ENCODE measurements around the gene MRPS34.

DNA sequence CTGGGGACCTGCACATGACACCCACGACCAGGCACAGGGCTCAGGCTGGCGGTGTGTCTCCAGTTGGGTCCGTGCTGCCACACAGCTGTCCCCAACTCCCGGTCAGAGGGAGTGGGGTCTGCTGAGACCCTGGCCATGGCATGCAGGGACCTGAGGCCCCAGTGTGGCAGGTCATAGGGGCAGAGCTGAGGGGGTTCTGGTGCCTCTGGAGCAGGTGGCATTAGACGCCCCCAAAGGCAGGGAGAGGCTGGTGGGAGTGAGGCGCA is 14.1 kb upstream of the MRPS34 start:
- TF ChIP-seq, protein P1, sequence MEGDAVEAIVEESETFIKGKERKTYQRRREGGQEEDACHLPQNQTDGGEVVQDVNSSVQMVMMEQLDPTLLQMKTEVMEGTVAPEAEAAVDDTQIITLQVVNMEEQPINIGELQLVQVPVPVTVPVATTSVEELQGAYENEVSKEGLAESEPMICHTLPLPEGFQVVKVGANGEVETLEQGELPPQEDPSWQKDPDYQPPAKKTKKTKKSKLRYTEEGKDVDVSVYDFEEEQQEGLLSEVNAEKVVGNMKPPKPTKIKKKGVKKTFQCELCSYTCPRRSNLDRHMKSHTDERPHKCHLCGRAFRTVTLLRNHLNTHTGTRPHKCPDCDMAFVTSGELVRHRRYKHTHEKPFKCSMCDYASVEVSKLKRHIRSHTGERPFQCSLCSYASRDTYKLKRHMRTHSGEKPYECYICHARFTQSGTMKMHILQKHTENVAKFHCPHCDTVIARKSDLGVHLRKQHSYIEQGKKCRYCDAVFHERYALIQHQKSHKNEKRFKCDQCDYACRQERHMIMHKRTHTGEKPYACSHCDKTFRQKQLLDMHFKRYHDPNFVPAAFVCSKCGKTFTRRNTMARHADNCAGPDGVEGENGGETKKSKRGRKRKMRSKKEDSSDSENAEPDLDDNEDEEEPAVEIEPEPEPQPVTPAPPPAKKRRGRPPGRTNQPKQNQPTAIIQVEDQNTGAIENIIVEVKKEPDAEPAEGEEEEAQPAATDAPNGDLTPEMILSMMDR (IDR thresholded peaks at IDR 0.05), result no peak
- no peak for TF ChIP-seq POLR2A (IDR thresholded peaks at IDR 0.05)
